CD4-positive, CD25-positive, alpha-beta regulatory T cell (primary cell): ENCODE data around the gene CCNL2. TPM values are rescaled to one million over a fixed set of nuclear protein-coding genes. Genes with fewer than 3 reads are reported as not detected.
A peak's percentile ranks its signal among the peaks of the same experiment; 100 is the strongest.

Source experiments
- ATAC-seq, 2 donors: fragments of 150-1000 bp; cut with Tn5 transposase; one replicate each; pipeline ENCODE4 v1.10.0; 2021; ENCODE audit warnings: low read depth in 2 of 2, moderate number of reproducible peaks in 2 of 2, moderate library complexity in 1 of 2
- DNase-seq, 3 donors: peaks; one replicate each; pipeline versions ENCODE4 v3.0.0 to v3.0.0-alpha.2; 2012 to 2022; ENCODE audit warnings: mixed read lengths in 1 of 3
- H3K27ac ChIP-seq: one replicate; pipeline ENCODE4 v1.7.0; 2013; ENCODE audit warnings: mild to moderate bottlenecking, low read length; ENCODE audit not compliant: insufficient read depth, poor library complexity, severe bottlenecking
- H3K27me3 ChIP-seq: one replicate; pipeline ENCODE4 v1.7.0; 2013; ENCODE audit warnings: low read length; ENCODE audit not compliant: control insufficient read depth, insufficient read depth
- H3K36me3 ChIP-seq: one replicate; pipeline ENCODE4 v1.7.0; 2013; ENCODE audit warnings: mild to moderate bottlenecking, low read length, moderate library complexity; ENCODE audit not compliant: control insufficient read depth, insufficient read depth
- H3K4me1 ChIP-seq: 2 replicates; pipeline ENCODE4 v1.7.0; 2013; ENCODE audit warnings: mild to moderate bottlenecking, low read length; ENCODE audit not compliant: insufficient read depth, control insufficient read depth, poor library complexity, severe bottlenecking
- H3K4me3 ChIP-seq: one replicate; pipeline ENCODE4 v1.7.0; 2013; ENCODE audit warnings: low read depth, mild to moderate bottlenecking, low read length, moderate library complexity
- H3K9me3 ChIP-seq, 2 experiments: 1 replicate in 1 of 2; 2 replicates in 1 of 2; pipeline ENCODE4 v1.7.0; 2013; ENCODE audit warnings: low read length in 2 of 2, mild to moderate bottlenecking in 1 of 2, moderate library complexity in 1 of 2; ENCODE audit not compliant: control insufficient read depth in 2 of 2
- H3K27ac Mint-ChIP-seq, 3 donors: one replicate each; pipeline ENCODE4 v1.8.0; 2020 to 2022; ENCODE audit warnings: mild to moderate bottlenecking in 3 of 3, mixed read lengths in 3 of 3, moderate library complexity in 2 of 3
- H3K27me3 Mint-ChIP-seq: one replicate; pipeline ENCODE4 v1.8.0; 2022; ENCODE audit warnings: mild to moderate bottlenecking, mixed read lengths
- H3K36me3 Mint-ChIP-seq: one replicate; pipeline ENCODE4 v1.8.0; 2020; ENCODE audit warnings: mixed read lengths
- H3K4me1 Mint-ChIP-seq, 4 donors: one replicate each; pipeline ENCODE4 v1.8.0; 2020 to 2022; ENCODE audit warnings: mixed read lengths in 4 of 4, mild to moderate bottlenecking in 1 of 4
- H3K4me3 Mint-ChIP-seq, 4 donors: one replicate each; pipeline ENCODE4 v1.8.0; 2020 to 2022; ENCODE audit warnings: mild to moderate bottlenecking in 4 of 4, mixed read lengths in 4 of 4, moderate library complexity in 3 of 4
- H3K9me3 Mint-ChIP-seq, 7 donors: one replicate each; pipeline ENCODE4 v1.8.0; 2020 to 2022; ENCODE audit warnings: mixed read lengths in 7 of 7, mild to moderate bottlenecking in 3 of 7, moderate library complexity in 2 of 7
- polyA plus RNA-seq, 4 donors: library from polyadenylated mRNA; unstranded; fragments of 300-500 nt; fragmentation: Illumina TruSeq; gene quantifications; one replicate each; pipeline ENCODE4 v1.2.3, GENCODE V29; 2021
- total RNA-seq: library from RNA; stranded (reverse); gene quantifications from one replicate; pipeline ENCODE4 v1.2.3, GENCODE V29; 2022

The CCNL2 gene
- total and polyA plus RNA-seq, 5 donors from 2014 or later = 17.6 to 287 (median 21.6) TPM

- peak overlapping the region; percentile 91 to 93 (median 93) for H3K27ac Mint-ChIP-seq
- no peaks in the 10 kb centered on the region for H3K27me3 Mint-ChIP-seq
- H3K27ac ChIP-seq = peak overlapping the region; percentile 83
- H3K4me1 Mint-ChIP-seq = peaks cover 0 to 66% (median 25%) of the 10 kb centered on the region in 4 donors
- peak overlapping the region; percentile 89 to 100 (median 94) for H3K4me3 Mint-ChIP-seq
- no peaks in the 10 kb centered on the region for H3K27me3 ChIP-seq
- H3K9me3 ChIP-seq = no peaks in the 10 kb centered on the region
- H3K4me3 ChIP-seq = peak overlapping the region; percentile 88
- no peaks in the 10 kb centered on the region for H3K9me3 Mint-ChIP-seq
- H3K36me3 ChIP-seq = peaks cover 58% of the 10 kb centered on the region
- peaks cover 30% of the 10 kb centered on the region for H3K36me3 Mint-ChIP-seq
- peaks cover 30% of the 10 kb centered on the region for H3K4me1 ChIP-seq
- ATAC-seq (no peak), DNase-seq (no peak)
Observed at GRCh38 chr1:1397839-1398523, 1.2 kb downstream of the CCNL2 start.

DNA sequence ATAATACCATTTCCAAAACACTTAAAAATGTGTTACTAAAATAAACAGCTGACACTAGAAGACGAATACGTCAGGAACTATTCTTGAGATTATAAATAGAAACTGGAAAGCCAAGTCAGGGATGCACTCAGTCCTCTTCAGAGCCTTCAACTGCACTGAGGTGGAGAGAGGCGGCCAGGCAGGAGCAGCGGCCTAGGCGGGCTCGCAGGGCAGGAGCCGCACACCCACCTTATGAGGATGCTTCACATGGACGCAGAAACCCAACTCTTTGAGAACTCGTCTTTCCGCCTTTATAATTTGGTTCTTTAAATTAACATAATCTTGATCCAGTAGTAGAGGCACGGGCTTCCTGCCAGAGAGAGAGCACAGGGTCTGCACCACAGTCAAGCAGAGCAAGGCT, 4.0 kb downstream of the CCNL2 start:
- peaks cover 24% of the 10 kb centered on the region for H3K4me1 ChIP-seq
- H3K36me3 ChIP-seq = peaks cover 70% of the 10 kb centered on the region
- no peak overlapping the region for H3K4me3 ChIP-seq
- peaks cover 43% of the 10 kb centered on the region for H3K36me3 Mint-ChIP-seq
- no peaks in the 10 kb centered on the region for H3K27me3 ChIP-seq
- DNase-seq = no peak
- ATAC-seq = no peak
- peaks cover 0 to 55% (median 22%) of the 10 kb centered on the region in 4 donors for H3K4me1 Mint-ChIP-seq
- no peaks in the 10 kb centered on the region for H3K9me3 Mint-ChIP-seq
- peak overlapping the region in 1 of 3 donors; percentile 17 for H3K27ac Mint-ChIP-seq
- H3K27ac ChIP-seq = no peak overlapping the region
- H3K4me3 Mint-ChIP-seq = peak overlapping the region in 3 of 4 donors; percentile 77 to 82 (median 78)
- no peaks in the 10 kb centered on the region for H3K9me3 ChIP-seq
- no peaks in the 10 kb centered on the region for H3K27me3 Mint-ChIP-seq

DNA sequence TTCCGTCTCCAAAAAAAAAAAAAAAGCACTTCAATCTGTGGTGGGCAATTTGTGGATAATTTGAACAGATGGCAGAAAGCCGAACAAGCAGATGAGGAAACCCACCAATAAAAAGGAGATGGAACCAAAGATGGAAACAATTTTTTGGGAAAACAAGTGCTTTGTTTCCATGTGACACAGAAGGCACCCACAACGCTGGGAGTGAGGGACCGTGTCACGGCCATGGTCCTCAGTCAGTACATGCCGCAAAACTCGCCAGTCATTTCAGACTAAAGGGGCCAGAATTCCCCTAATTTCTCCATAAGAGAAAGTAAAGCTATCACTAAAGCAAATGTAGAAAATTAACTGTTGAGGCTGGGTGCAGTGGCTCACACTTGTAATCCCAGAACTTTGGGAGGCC, 5.0 kb downstream of the CCNL2 start:
- no peak for ATAC-seq
- H3K9me3 Mint-ChIP-seq = no peaks in the 10 kb centered on the region
- no peak overlapping the region for H3K4me3 ChIP-seq
- H3K27me3 Mint-ChIP-seq = no peaks in the 10 kb centered on the region
- no peaks in the 10 kb centered on the region for H3K9me3 ChIP-seq
- H3K36me3 ChIP-seq = peaks cover 79% of the 10 kb centered on the region
- H3K27ac Mint-ChIP-seq = no peak overlapping the region
- peaks cover 17% of the 10 kb centered on the region for H3K4me1 ChIP-seq
- H3K27me3 ChIP-seq = no peaks in the 10 kb centered on the region
- H3K4me3 Mint-ChIP-seq = peak overlapping the region in 1 of 4 donors; percentile 58
- peaks cover 0 to 45% (median 19%) of the 10 kb centered on the region in 4 donors for H3K4me1 Mint-ChIP-seq
- H3K36me3 Mint-ChIP-seq = peaks cover 48% of the 10 kb centered on the region
- no peak overlapping the region for H3K27ac ChIP-seq
- DNase-seq = no peak

GRCh38 chr1:1393428-1393827, 5.7 kb downstream of the CCNL2 start:
- DNase-seq (no peak), ATAC-seq (no peak)
- peaks cover 0 to 45% (median 19%) of the 10 kb centered on the region in 4 donors for H3K4me1 Mint-ChIP-seq
- H3K9me3 Mint-ChIP-seq = no peaks in the 10 kb centered on the region
- peak overlapping the region in 1 of 3 donors; percentile 56 for H3K27ac Mint-ChIP-seq
- H3K9me3 ChIP-seq = no peaks in the 10 kb centered on the region
- peak overlapping the region in 1 of 4 donors; percentile 58 for H3K4me3 Mint-ChIP-seq
- H3K27ac ChIP-seq = no peak overlapping the region
- no peak overlapping the region for H3K4me3 ChIP-seq
- H3K27me3 Mint-ChIP-seq = no peaks in the 10 kb centered on the region
- no peaks in the 10 kb centered on the region for H3K27me3 ChIP-seq
- peaks cover 82% of the 10 kb centered on the region for H3K36me3 ChIP-seq
- H3K36me3 Mint-ChIP-seq = peaks cover 50% of the 10 kb centered on the region
- H3K4me1 ChIP-seq = peaks cover 14% of the 10 kb centered on the region

DNA sequence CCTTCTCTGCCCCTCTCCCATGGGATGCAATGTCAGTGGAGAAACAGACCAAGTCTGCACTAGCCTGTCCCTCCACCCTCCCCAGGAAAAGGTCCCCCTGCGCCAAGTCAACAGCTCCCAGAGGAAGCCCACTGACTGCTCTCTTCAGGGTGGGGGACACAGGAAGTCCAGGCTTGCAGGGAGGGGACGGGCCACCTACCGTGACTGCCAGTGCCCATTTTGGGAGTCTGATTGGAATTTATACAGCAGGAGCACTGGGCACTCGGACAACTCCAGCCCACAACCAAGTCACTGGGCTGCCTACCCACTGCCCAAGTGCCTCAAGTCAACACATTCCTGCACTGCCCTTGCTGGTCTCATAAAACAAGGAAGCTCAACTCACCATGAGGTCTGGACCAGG, 6.1 kb downstream of the CCNL2 start:
- Mint-ChIP-seq H3K4me1 (peaks cover 0 to 40% (median 16%) of the 10 kb centered on the region in 4 donors), H3K27ac (peak overlapping the region in 1 of 3 donors; percentile 56), H3K4me3 (no peak overlapping the region), H3K9me3 (no peaks in the 10 kb centered on the region), H3K27me3 (no peaks in the 10 kb centered on the region), H3K36me3 (peaks cover 55% of the 10 kb centered on the region)
- Histone ChIP-seq H3K27me3 (no peaks in the 10 kb centered on the region), H3K4me3 (no peak overlapping the region), H3K9me3 (no peaks in the 10 kb centered on the region), H3K27ac (no peak overlapping the region), H3K4me1 (peaks cover 10% of the 10 kb centered on the region), H3K36me3 (peaks cover 86% of the 10 kb centered on the region)
- ATAC-seq = no peak
- no peak for DNase-seq

GRCh38 chr1:1391225-1391624, 7.9 kb downstream of the CCNL2 start:
- H3K9me3 ChIP-seq = no peaks in the 10 kb centered on the region
- H3K36me3 ChIP-seq = peaks cover 91% of the 10 kb centered on the region
- H3K4me1 ChIP-seq = no peaks in the 10 kb centered on the region
- no peak overlapping the region for H3K27ac ChIP-seq
- Mint-ChIP-seq H3K9me3 (no peaks in the 10 kb centered on the region), H3K36me3 (peaks cover 64% of the 10 kb centered on the region), H3K27ac (peak overlapping the region in 1 of 3 donors; percentile 18), H3K4me1 (peaks cover 0 to 29% (median 12%) of the 10 kb centered on the region in 4 donors), H3K27me3 (no peaks in the 10 kb centered on the region), H3K4me3 (no peak overlapping the region)
- H3K27me3 ChIP-seq = no peaks in the 10 kb centered on the region
- ATAC-seq = no peak
- H3K4me3 ChIP-seq = no peak overlapping the region
- DNase-seq = no peak

DNA sequence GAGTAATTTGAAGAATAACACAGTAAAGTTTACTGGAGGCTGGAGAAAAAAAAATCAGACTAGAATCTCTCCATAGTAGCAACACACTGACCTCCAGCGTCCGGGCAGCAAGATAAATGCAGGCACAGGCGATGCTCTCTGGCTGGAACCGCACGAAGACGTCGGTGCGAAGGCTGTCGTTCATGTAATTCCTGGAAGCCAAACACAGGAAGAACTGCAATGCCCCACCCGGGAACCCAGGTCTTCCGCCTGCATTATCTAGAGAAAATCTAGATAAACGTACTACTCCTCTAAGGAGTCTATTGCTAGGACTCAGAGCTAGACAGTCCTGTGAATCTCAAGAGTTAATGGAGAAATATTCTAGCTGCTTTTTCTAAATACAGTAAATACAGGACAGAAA, 8.5 kb downstream of the CCNL2 start:
- Mint-ChIP-seq H3K36me3 (peaks cover 63% of the 10 kb centered on the region), H3K4me3 (no peak overlapping the region), H3K27me3 (no peaks in the 10 kb centered on the region), H3K9me3 (no peaks in the 10 kb centered on the region), H3K27ac (no peak overlapping the region), H3K4me1 (peaks cover 0 to 26% (median 11%) of the 10 kb centered on the region in 4 donors)
- Histone ChIP-seq H3K9me3 (no peaks in the 10 kb centered on the region), H3K27ac (no peak overlapping the region), H3K4me1 (no peaks in the 10 kb centered on the region), H3K27me3 (no peaks in the 10 kb centered on the region), H3K4me3 (no peak overlapping the region), H3K36me3 (peaks cover 92% of the 10 kb centered on the region)
- ATAC-seq = no peak
- no peak for DNase-seq

GRCh38 chr1:1388078-1388472, 11.1 kb downstream of the CCNL2 start:
- Mint-ChIP-seq H3K4me3 (no peak overlapping the region), H3K27me3 (no peaks in the 10 kb centered on the region), H3K27ac (no peak overlapping the region), H3K36me3 (peaks cover 42% of the 10 kb centered on the region), H3K9me3 (no peaks in the 10 kb centered on the region), H3K4me1 (peaks cover 0 to 9% (median 3%) of the 10 kb centered on the region in 4 donors)
- Histone ChIP-seq H3K4me1 (no peaks in the 10 kb centered on the region), H3K9me3 (no peaks in the 10 kb centered on the region), H3K27me3 (no peaks in the 10 kb centered on the region), H3K27ac (no peak overlapping the region), H3K36me3 (peaks cover 69% of the 10 kb centered on the region), H3K4me3 (no peak overlapping the region)
- no peak for DNase-seq
- no peak for ATAC-seq
